ENCODE measurements around the gene KRTAP10-5. TPM values are rescaled to one million over a fixed set of nuclear protein-coding genes. Genes with fewer than 3 reads are reported as not detected.

The KRTAP10-5 gene
- total RNA-seq, 1 donor from 2014 or later: not detected

DNA sequence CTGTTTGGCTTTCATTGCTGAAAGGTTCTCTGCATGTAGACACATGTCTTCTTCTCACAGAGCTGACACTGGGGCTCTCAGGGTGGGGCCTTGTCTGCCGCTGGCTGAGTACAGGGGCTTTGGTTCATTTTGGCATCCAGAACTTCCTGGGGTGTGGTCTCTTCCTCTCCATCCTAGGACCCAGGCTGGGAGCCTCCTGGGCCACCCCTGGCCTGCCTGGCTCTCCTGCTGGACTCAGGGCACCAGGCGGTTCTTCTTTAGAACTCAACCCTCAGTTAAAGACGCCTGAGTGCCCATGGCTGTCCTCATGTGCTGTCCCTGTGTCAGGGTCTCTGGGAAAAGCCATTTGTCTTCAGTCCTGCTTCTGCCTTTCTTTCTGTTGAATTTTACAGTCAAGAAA, 5.5 kb upstream of the KRTAP10-5 start:
- DNase-seq (ENCODE audit: low read depth): no peak
- Mint-ChIP-seq H3K27ac (ENCODE audit: unreplicated experiment) (no peak overlapping the region), H3K4me1 (ENCODE audit: low read depth, unreplicated experiment) (no peaks in the 10 kb centered on the region), H3K27me3 (ENCODE audit: low read depth, unreplicated experiment) (peaks cover 35% of the 10 kb centered on the region), H3K4me3 (ENCODE audit: unreplicated experiment) (no peak overlapping the region), H3K9me3 (ENCODE audit: unreplicated experiment) (peaks cover 22% of the 10 kb centered on the region), H3K36me3 (ENCODE audit: low read depth, unreplicated experiment) (no peaks in the 10 kb centered on the region)
- Histone ChIP-seq H3K36me3 (ENCODE audit: insufficient read depth, low read length) (no peaks in the 10 kb centered on the region), H3K79me2 (ENCODE audit: insufficient read depth, low read length) (no peaks in the 10 kb centered on the region), H3K27me3 (ENCODE audit: insufficient read depth, low read length) (no peaks in the 10 kb centered on the region), H3K4me2 (ENCODE audit: low read length) (no peak overlapping the region), H2AFZ (ENCODE audit: low read depth, low read length) (no peak overlapping the region), H3K4me1 (ENCODE audit: insufficient read depth, low read length) (no peaks in the 10 kb centered on the region), H3K9ac (ENCODE audit: low read length) (no peak overlapping the region), H4K20me1 (ENCODE audit: insufficient read depth, low read length) (no peaks in the 10 kb centered on the region), H3K9me3 (ENCODE audit: insufficient read depth, low read depth, low read length) (peaks cover 6% of the 10 kb centered on the region), H3K27ac (ENCODE audit: low read depth, low read length) (no peak overlapping the region), H3K4me3 (ENCODE audit: insufficient read depth, low read depth, low read length) (no peak overlapping the region)
- no peak for FAIRE-seq
- no peak for TF ChIP-seq EZH2 (IDR thresholded peaks at IDR 0.05; ENCODE audit: insufficient read depth, low read length)
- TF ChIP-seq, protein P1, sequence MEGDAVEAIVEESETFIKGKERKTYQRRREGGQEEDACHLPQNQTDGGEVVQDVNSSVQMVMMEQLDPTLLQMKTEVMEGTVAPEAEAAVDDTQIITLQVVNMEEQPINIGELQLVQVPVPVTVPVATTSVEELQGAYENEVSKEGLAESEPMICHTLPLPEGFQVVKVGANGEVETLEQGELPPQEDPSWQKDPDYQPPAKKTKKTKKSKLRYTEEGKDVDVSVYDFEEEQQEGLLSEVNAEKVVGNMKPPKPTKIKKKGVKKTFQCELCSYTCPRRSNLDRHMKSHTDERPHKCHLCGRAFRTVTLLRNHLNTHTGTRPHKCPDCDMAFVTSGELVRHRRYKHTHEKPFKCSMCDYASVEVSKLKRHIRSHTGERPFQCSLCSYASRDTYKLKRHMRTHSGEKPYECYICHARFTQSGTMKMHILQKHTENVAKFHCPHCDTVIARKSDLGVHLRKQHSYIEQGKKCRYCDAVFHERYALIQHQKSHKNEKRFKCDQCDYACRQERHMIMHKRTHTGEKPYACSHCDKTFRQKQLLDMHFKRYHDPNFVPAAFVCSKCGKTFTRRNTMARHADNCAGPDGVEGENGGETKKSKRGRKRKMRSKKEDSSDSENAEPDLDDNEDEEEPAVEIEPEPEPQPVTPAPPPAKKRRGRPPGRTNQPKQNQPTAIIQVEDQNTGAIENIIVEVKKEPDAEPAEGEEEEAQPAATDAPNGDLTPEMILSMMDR (IDR thresholded peaks at IDR 0.05; ENCODE audit: insufficient read depth, low read depth, low read length): no peak

DNA sequence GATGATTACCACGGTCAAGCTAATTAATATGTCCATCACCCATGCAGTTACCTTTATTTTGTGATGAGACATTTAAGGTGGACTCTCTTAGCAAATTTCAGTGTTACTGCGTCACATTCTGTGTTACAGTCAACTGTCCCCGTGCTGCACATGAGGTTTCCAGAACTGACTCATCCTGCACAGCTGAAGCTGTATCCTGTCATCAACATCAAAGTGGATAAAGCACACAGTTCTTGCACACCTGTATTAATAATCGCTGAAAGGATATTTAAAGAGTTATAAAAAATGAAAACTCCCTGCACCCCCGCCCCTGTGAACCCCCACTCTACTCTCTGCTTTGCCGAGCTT, 3.4 kb upstream of the KRTAP10-5 start:
- Mint-ChIP-seq H3K27ac (ENCODE audit: unreplicated experiment) (no peak overlapping the region), H3K9me3 (ENCODE audit: unreplicated experiment) (peaks cover 25% of the 10 kb centered on the region), H3K27me3 (ENCODE audit: low read depth, unreplicated experiment) (peaks cover 30% of the 10 kb centered on the region), H3K4me3 (ENCODE audit: unreplicated experiment) (no peak overlapping the region), H3K36me3 (ENCODE audit: low read depth, unreplicated experiment) (no peaks in the 10 kb centered on the region), H3K4me1 (ENCODE audit: low read depth, unreplicated experiment) (no peaks in the 10 kb centered on the region)
- H3K4me2 ChIP-seq (ENCODE audit: low read length): no peak overlapping the region
- H3K79me2 ChIP-seq (ENCODE audit: insufficient read depth, low read length): no peaks in the 10 kb centered on the region
- H4K20me1 ChIP-seq (ENCODE audit: insufficient read depth, low read length): no peaks in the 10 kb centered on the region
- H3K36me3 ChIP-seq (ENCODE audit: insufficient read depth, low read length): no peaks in the 10 kb centered on the region
- no peak for DNase-seq (ENCODE audit: low read depth)
- H2AFZ ChIP-seq (ENCODE audit: low read depth, low read length): no peak overlapping the region
- FAIRE-seq: no peak
- H3K9ac ChIP-seq (ENCODE audit: low read length): no peak overlapping the region
- no peaks in the 10 kb centered on the region for H3K27me3 ChIP-seq (ENCODE audit: insufficient read depth, low read length)
- TF ChIP-seq EZH2 (IDR thresholded peaks at IDR 0.05; ENCODE audit: insufficient read depth, low read length): no peak
- TF ChIP-seq, protein P1 (IDR thresholded peaks at IDR 0.05; ENCODE audit: insufficient read depth, low read depth, low read length): no peak
- peaks cover 6% of the 10 kb centered on the region for H3K9me3 ChIP-seq (ENCODE audit: insufficient read depth, low read depth, low read length)
- no peak overlapping the region for H3K4me3 ChIP-seq (ENCODE audit: insufficient read depth, low read depth, low read length)
- H3K4me1 ChIP-seq (ENCODE audit: insufficient read depth, low read length): no peaks in the 10 kb centered on the region
- H3K27ac ChIP-seq (ENCODE audit: low read depth, low read length): no peak overlapping the region

DNA sequence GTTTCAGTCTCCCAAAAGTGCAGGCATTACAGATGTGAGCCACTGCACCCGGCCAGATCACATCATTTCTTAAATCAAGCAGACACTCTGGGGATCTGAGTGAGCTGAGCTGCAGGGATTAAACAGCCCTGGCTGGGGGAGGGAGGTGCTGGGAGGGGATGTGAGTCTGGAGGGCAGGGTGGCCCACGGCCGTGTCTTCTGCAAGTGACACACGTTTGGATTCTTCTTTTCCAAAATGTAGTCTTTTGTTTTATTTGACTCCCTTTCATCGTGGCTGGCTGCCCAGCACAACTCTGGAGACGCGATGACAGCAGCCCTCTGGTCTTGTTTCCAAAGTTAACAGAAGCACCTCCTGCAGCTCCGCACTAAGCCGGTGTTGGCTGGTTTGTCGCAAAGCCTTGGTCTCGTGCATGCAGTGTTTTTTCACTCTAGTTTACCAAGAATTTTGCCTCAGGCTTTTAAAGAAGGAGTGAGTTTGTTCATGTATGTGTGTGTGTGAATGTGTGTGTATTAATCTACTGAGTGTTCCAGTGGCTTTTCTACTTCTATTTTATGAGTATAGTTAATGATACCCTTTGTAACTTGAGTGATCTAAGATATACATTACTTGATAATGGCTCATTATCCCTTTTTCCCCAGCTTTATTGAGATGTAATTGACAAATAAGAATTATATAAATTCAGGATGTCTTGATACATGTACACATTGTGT, 2.8 kb upstream of the KRTAP10-5 start:
- Histone ChIP-seq H3K4me1 (ENCODE audit: insufficient read depth, low read length) (no peaks in the 10 kb centered on the region), H3K27ac (ENCODE audit: low read depth, low read length) (no peak overlapping the region), H4K20me1 (ENCODE audit: insufficient read depth, low read length) (no peaks in the 10 kb centered on the region), H3K4me3 (ENCODE audit: insufficient read depth, low read depth, low read length) (no peak overlapping the region), H3K27me3 (ENCODE audit: insufficient read depth, low read length) (no peaks in the 10 kb centered on the region), H3K4me2 (ENCODE audit: low read length) (no peak overlapping the region), H2AFZ (ENCODE audit: low read depth, low read length) (no peak overlapping the region), H3K9me3 (ENCODE audit: insufficient read depth, low read depth, low read length) (peaks cover 6% of the 10 kb centered on the region), H3K36me3 (ENCODE audit: insufficient read depth, low read length) (no peaks in the 10 kb centered on the region), H3K9ac (ENCODE audit: low read length) (no peak overlapping the region), H3K79me2 (ENCODE audit: insufficient read depth, low read length) (no peaks in the 10 kb centered on the region)
- no peak for FAIRE-seq
- DNase-seq (ENCODE audit: low read depth): no peak
- Mint-ChIP-seq H3K27ac (ENCODE audit: unreplicated experiment) (no peak overlapping the region), H3K4me3 (ENCODE audit: unreplicated experiment) (no peak overlapping the region), H3K27me3 (ENCODE audit: low read depth, unreplicated experiment) (peaks cover 30% of the 10 kb centered on the region), H3K9me3 (ENCODE audit: unreplicated experiment) (peaks cover 27% of the 10 kb centered on the region), H3K36me3 (ENCODE audit: low read depth, unreplicated experiment) (no peaks in the 10 kb centered on the region), H3K4me1 (ENCODE audit: low read depth, unreplicated experiment) (no peaks in the 10 kb centered on the region)
- TF ChIP-seq, protein P1 (IDR thresholded peaks at IDR 0.05; ENCODE audit: insufficient read depth, low read depth, low read length): no peak
- TF ChIP-seq EZH2 (IDR thresholded peaks at IDR 0.05; ENCODE audit: insufficient read depth, low read length): no peak
